Breast epithelium (tissue), 3 donors: ENCODE measurements around the gene ANXA6.

ENCODE experiments used
- POLR2A ChIP-seq: fragments of 450-650 bp; IDR thresholded peaks from one replicate; pipeline ENCODE4 v1.6.1; 2016; ENCODE audit warnings: antibody characterized with exemption, mild to moderate bottlenecking, moderate library complexity
- POLR2AphosphoS5 ChIP-seq, 3 donors: sonication (generic); formaldehyde crosslinking; IDR thresholded peaks; one replicate each; pipeline ENCODE4 v1.6.1; 2017; ENCODE audit warnings: antibody characterized with exemption in 3 of 3
- TF ChIP-seq, protein P1 (sequence below), 3 donors: fragments of 450-650 bp; IDR thresholded peaks; one replicate each; pipeline ENCODE4 v1.5.1; 2016 to 2017; ENCODE audit warnings: antibody characterized with exemption in 3 of 3, mild to moderate bottlenecking in 3 of 3, moderate library complexity in 3 of 3

DNA sequence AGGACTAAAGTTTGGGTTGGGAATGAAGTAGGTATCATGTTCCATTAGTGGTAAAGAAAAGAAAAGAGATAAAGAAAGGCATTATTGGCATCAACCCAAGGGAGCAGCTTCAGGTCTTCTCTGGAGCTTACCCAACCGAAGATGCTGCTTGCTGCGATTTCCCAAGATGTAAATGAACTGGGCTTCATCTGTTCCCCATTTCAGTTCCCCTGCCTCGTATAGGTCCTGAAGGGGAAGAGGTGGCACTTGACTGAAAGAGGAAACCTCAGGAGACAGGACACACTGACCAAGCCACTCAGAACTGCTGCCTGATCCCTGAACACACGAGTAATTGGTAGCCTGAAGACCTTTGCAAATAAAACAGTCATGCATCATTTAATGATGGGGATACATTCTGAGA is 24.6 kb downstream of the ANXA6 start:
- TF ChIP-seq, protein P1, sequence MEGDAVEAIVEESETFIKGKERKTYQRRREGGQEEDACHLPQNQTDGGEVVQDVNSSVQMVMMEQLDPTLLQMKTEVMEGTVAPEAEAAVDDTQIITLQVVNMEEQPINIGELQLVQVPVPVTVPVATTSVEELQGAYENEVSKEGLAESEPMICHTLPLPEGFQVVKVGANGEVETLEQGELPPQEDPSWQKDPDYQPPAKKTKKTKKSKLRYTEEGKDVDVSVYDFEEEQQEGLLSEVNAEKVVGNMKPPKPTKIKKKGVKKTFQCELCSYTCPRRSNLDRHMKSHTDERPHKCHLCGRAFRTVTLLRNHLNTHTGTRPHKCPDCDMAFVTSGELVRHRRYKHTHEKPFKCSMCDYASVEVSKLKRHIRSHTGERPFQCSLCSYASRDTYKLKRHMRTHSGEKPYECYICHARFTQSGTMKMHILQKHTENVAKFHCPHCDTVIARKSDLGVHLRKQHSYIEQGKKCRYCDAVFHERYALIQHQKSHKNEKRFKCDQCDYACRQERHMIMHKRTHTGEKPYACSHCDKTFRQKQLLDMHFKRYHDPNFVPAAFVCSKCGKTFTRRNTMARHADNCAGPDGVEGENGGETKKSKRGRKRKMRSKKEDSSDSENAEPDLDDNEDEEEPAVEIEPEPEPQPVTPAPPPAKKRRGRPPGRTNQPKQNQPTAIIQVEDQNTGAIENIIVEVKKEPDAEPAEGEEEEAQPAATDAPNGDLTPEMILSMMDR (IDR thresholded peaks at IDR 0.05) = no peak
- TF ChIP-seq POLR2AphosphoS5 (IDR thresholded peaks at IDR 0.05) (no peak), POLR2A (no peak)
